ENCODE results near the gene LRRC75B. TPM values are rescaled to one million over a fixed set of nuclear protein-coding genes. Genes with fewer than 3 reads are reported as not detected.
"Not testable (repeated sequence)": the region's sequence is repeated elsewhere in the genome, so short reads cannot be mapped to it uniquely, and the experiment has no call there.

LRRC75B gene
- total RNA-seq, 1 experiment from 2014 or later: 18.1 TPM

- not testable (repeated sequence) for H2BK20ac ChIP-seq (ENCODE audit: low read depth, low read length, poor library complexity, severe bottlenecking); H3K79me2 ChIP-seq (ENCODE audit: insufficient read depth, low read length); DNase-seq; H3T11ph ChIP-seq (ENCODE audit: low read length); H4K5ac ChIP-seq (ENCODE audit: insufficient read length, low read depth, low read length); H3K9me3 ChIP-seq (ENCODE audit: control insufficient read depth, low read depth, low read length); H2BK15ac ChIP-seq (ENCODE audit: low read depth, low read length); H3K18ac ChIP-seq (ENCODE audit: insufficient read length, low read depth, low read length); H3K14ac ChIP-seq (ENCODE audit: insufficient read depth, low read length); H4K20me1 ChIP-seq (ENCODE audit: control insufficient read depth, insufficient read depth, insufficient read length); H4K91ac ChIP-seq (ENCODE audit: insufficient read length, low read depth, low read length); H2BK5ac ChIP-seq (ENCODE audit: insufficient read length, low read length); H2AK5ac ChIP-seq (ENCODE audit: insufficient read length, low read length); H3K36me3 Mint-ChIP-seq (ENCODE audit: insufficient read depth in 1 of 3, low read depth in 3 of 3); H3K79me1 ChIP-seq (ENCODE audit: insufficient read depth, low read depth, low read length, poor library complexity, severe bottlenecking); H2AFZ ChIP-seq (ENCODE audit: low read length); H3K4me3 Mint-ChIP-seq; H3K27ac ChIP-seq (ENCODE audit: insufficient read length, low read depth, low read length); H4K8ac ChIP-seq (replicated peaks; ENCODE audit: insufficient read length, low read depth, low read length); H3K27me3 Mint-ChIP-seq (ENCODE audit: low read depth); H3K23me2 ChIP-seq (ENCODE audit: insufficient read length, low read depth, low read length, poor library complexity, severe bottlenecking); H2BK12ac ChIP-seq (ENCODE audit: insufficient read length, low read depth, low read length); H3K9ac ChIP-seq (ENCODE audit: extremely low read depth, insufficient read length, low read length); H3K4me1 ChIP-seq (ENCODE audit: insufficient read depth, low read length); H3K56ac ChIP-seq (ENCODE audit: insufficient read length, low read depth, low read length); H3K4ac ChIP-seq (ENCODE audit: low read depth, low read length); H2BK120ac ChIP-seq (ENCODE audit: low read depth, low read length, poor library complexity, severe bottlenecking); H3K27me3 ChIP-seq (ENCODE audit: insufficient read depth, low read length); H3K9me3 Mint-ChIP-seq; H3K4me2 ChIP-seq (ENCODE audit: insufficient read depth, insufficient read length, low read length); H3K23ac ChIP-seq (ENCODE audit: insufficient read length, low read depth, low read length)
- Mint-ChIP-seq H3K27ac (peak overlapping the region in 1 of 3 experiments; percentile 32; a peak in 2 of 7 replicates), H3K4me1 (peaks cover 20 to 37% of the 10 kb centered on the region in 2 experiments)
- WGBS (ENCODE audit: extremely low coverage, insufficient read length, low lambda C conversion rate): no CpG with 5 or more reads among the region's 10 CpGs
- peak; percentile 45; the same call in 2 of the 3 replicates for TF ChIP-seq CTCF (conservative IDR thresholded peaks at IDR 0.05)
These were observed 42.0 kb upstream of the LRRC75B start for GRCh38 chr22:24634776-24635389.

- not testable (repeated sequence) for H3K79me2 ChIP-seq (ENCODE audit: insufficient read depth, low read length); H3K27me3 Mint-ChIP-seq (ENCODE audit: low read depth); H3K79me1 ChIP-seq (ENCODE audit: insufficient read depth, low read depth, low read length, poor library complexity, severe bottlenecking); H3K36me3 Mint-ChIP-seq (ENCODE audit: insufficient read depth in 1 of 3, low read depth in 3 of 3); H4K5ac ChIP-seq (ENCODE audit: insufficient read length, low read depth, low read length); H2AFZ ChIP-seq (ENCODE audit: low read length); H3K14ac ChIP-seq (ENCODE audit: insufficient read depth, low read length); H3K4me2 ChIP-seq (ENCODE audit: insufficient read depth, insufficient read length, low read length); H3K23ac ChIP-seq (ENCODE audit: insufficient read length, low read depth, low read length); H3K4ac ChIP-seq (ENCODE audit: low read depth, low read length); H4K20me1 ChIP-seq (ENCODE audit: control insufficient read depth, insufficient read depth, insufficient read length); DNase-seq; H3K4me1 ChIP-seq (ENCODE audit: insufficient read depth, low read length); H2BK120ac ChIP-seq (ENCODE audit: low read depth, low read length, poor library complexity, severe bottlenecking); H3K9ac ChIP-seq (ENCODE audit: extremely low read depth, insufficient read length, low read length); H3K23me2 ChIP-seq (ENCODE audit: insufficient read length, low read depth, low read length, poor library complexity, severe bottlenecking); H4K91ac ChIP-seq (ENCODE audit: insufficient read length, low read depth, low read length); H3K27ac ChIP-seq (ENCODE audit: insufficient read length, low read depth, low read length); H3K56ac ChIP-seq (ENCODE audit: insufficient read length, low read depth, low read length); H3K27me3 ChIP-seq (ENCODE audit: insufficient read depth, low read length); H3K9me3 Mint-ChIP-seq; H2BK15ac ChIP-seq (ENCODE audit: low read depth, low read length); H2BK12ac ChIP-seq (ENCODE audit: insufficient read length, low read depth, low read length); H3K18ac ChIP-seq (ENCODE audit: insufficient read length, low read depth, low read length); H2AK5ac ChIP-seq (ENCODE audit: insufficient read length, low read length); H4K8ac ChIP-seq (replicated peaks; ENCODE audit: insufficient read length, low read depth, low read length); H2BK5ac ChIP-seq (ENCODE audit: insufficient read length, low read length); H2BK20ac ChIP-seq (ENCODE audit: low read depth, low read length, poor library complexity, severe bottlenecking); H3T11ph ChIP-seq (ENCODE audit: low read length); H3K9me3 ChIP-seq (ENCODE audit: control insufficient read depth, low read depth, low read length)
- WGBS (ENCODE audit: extremely low coverage, insufficient read length, low lambda C conversion rate): 100% methylated on average over 3 of the region's 16 CpGs
- Mint-ChIP-seq H3K4me1 (peaks cover 20 to 37% of the 10 kb centered on the region in 2 experiments), H3K4me3 (peak overlapping the region in 1 of 2 experiments; percentile 18; a peak in 2 of 5 replicates), H3K27ac (peak overlapping the region; percentile 1 to 13 (median 1); a peak in 6 of 7 replicates)
These were observed 40.6 kb upstream of the LRRC75B start for GRCh38 chr22:24633231-24634023.

Measured in H9 (cell line).